ENCODE results near the gene MTOR. TPM values are rescaled to one million over a fixed set of nuclear protein-coding genes. Genes with fewer than 3 reads are reported as not detected.

Gene MTOR
- total and polyA plus RNA-seq, 2 donors (not counting 1 experiment from before 2014, with no cell fraction given): 30.7 to 50.7 TPM

- H3K4me1 ChIP-seq (ENCODE audit: control insufficient read depth in 2 of 2, insufficient read depth in 2 of 2, low read length in 2 of 2): no peaks in the 10 kb centered on the region
- DNase-seq: no peak
- no peaks in the 10 kb centered on the region for H3K79me2 ChIP-seq (ENCODE audit: control insufficient read depth, insufficient read depth, low read length)
- CTCF ChIA-PET: no interaction called here
- no peak overlapping the region for H3K4me3 ChIP-seq (ENCODE audit: control extremely low read depth in 1 of 5, extremely low read depth in 1 of 5, insufficient read depth in 1 of 5, low read depth in 2 of 5, low read length in 4 of 5)
- no peak overlapping the region for H3K4me3 Mint-ChIP-seq
- no peaks in the 10 kb centered on the region for H3K4me1 Mint-ChIP-seq
- no peak for TF ChIP-seq EZH2 (IDR thresholded peaks at IDR 0.05; ENCODE audit: borderline replicate concordance, insufficient read depth, low read depth, low read length, poor library complexity, severe bottlenecking)
- no peak overlapping the region for H3K27ac Mint-ChIP-seq
- no peak overlapping the region for H2AFZ ChIP-seq (ENCODE audit: insufficient read depth, low read depth, low read length, poor library complexity, severe bottlenecking)
- no peak for ATAC-seq (ENCODE audit: low read depth)
- intact Hi-C loops (cut with micrococcal nuclease): no loop called here
- H3K4me2 ChIP-seq (replicated peaks; ENCODE audit: low read depth, low read length, poor library complexity, severe bottlenecking): no peak overlapping the region
- no peaks in the 10 kb centered on the region for H3K27me3 ChIP-seq (replicated peaks in 1 of 4; ENCODE audit: control extremely low read depth in 1 of 4, control insufficient read depth in 3 of 4, insufficient read depth in 4 of 4, low read length in 3 of 4)
- 100% methylated on average over 2 of the region's 4 CpGs for WGBS (ENCODE audit: insufficient coverage)
- no peaks in the 10 kb centered on the region for H3K9me3 Mint-ChIP-seq (ENCODE audit: insufficient read depth)
- peaks cover 0 to 69% of the 10 kb centered on the region in 2 experiments for H3K36me3 ChIP-seq (replicated peaks in 1 of 2; ENCODE audit: control extremely low read depth in 1 of 2, control insufficient read depth in 1 of 2, extremely low read depth in 1 of 2, insufficient read depth in 2 of 2, low read length in 1 of 2)
- H3K27ac ChIP-seq (ENCODE audit: low read length in 2 of 2): no peak overlapping the region
- H3K9ac ChIP-seq (ENCODE audit: low read length): no peak overlapping the region
- H4K20me1 ChIP-seq (ENCODE audit: control insufficient read depth, insufficient read depth, low read length, poor library complexity, severe bottlenecking): no peaks in the 10 kb centered on the region
- POLR2A ChIA-PET: no interaction called here
- no peaks in the 10 kb centered on the region for H3K27me3 Mint-ChIP-seq
- no peaks in the 10 kb centered on the region for H3K9me3 ChIP-seq (ENCODE audit: control extremely low read depth in 1 of 3, control insufficient read depth in 2 of 3, insufficient read depth in 1 of 3, low read length in 2 of 3)
Measured at GRCh38 chr1:11142618-11143391, 119.5 kb downstream of the MTOR start.

DNA sequence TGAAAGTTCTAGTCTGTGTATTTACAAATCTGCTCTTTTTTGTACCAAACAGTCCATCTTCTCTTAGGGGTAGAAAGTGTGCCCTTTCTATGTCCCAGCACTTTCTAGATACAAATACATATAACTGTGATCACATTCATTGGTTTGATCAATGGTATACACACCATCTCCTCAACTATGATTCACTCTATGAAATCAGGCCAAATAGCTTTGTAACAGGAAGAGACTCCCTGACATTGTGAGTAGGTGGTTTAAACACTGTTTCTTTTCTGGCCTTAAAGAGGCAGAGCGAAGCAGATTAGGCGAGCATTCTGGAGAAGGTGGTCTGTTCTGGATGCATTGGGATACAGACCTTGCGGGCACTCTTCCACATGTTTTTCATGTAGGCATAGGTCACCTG lies 123.4 kb downstream of the MTOR start:
- Histone ChIP-seq H4K20me1 (ENCODE audit: control insufficient read depth, insufficient read depth, low read length, poor library complexity, severe bottlenecking) (no peaks in the 10 kb centered on the region), H3K27me3 (replicated peaks in 1 of 4; ENCODE audit: control extremely low read depth in 1 of 4, control insufficient read depth in 3 of 4, insufficient read depth in 4 of 4, low read length in 3 of 4) (no peaks in the 10 kb centered on the region), H3K4me3 (ENCODE audit: control extremely low read depth in 1 of 5, extremely low read depth in 1 of 5, insufficient read depth in 1 of 5, low read depth in 2 of 5, low read length in 4 of 5) (no peak overlapping the region), H3K79me2 (ENCODE audit: control insufficient read depth, insufficient read depth, low read length) (no peaks in the 10 kb centered on the region), H3K27ac (ENCODE audit: low read length in 2 of 2) (no peak overlapping the region), H3K4me2 (replicated peaks; ENCODE audit: low read depth, low read length, poor library complexity, severe bottlenecking) (no peak overlapping the region), H3K4me1 (ENCODE audit: control insufficient read depth in 2 of 2, insufficient read depth in 2 of 2, low read length in 2 of 2) (no peaks in the 10 kb centered on the region), H3K9ac (ENCODE audit: low read length) (no peak overlapping the region), H3K36me3 (replicated peaks in 1 of 2; ENCODE audit: control extremely low read depth in 1 of 2, control insufficient read depth in 1 of 2, extremely low read depth in 1 of 2, insufficient read depth in 2 of 2, low read length in 1 of 2) (peaks cover 2 to 57% of the 10 kb centered on the region in 2 experiments), H3K9me3 (ENCODE audit: control extremely low read depth in 1 of 3, control insufficient read depth in 2 of 3, insufficient read depth in 1 of 3, low read length in 2 of 3) (no peaks in the 10 kb centered on the region), H2AFZ (ENCODE audit: insufficient read depth, low read depth, low read length, poor library complexity, severe bottlenecking) (no peak overlapping the region)
- 100% methylated on average over 3 of the region's 3 CpGs for WGBS (ENCODE audit: insufficient coverage)
- ChIA-PET POLR2A (no interaction called here), CTCF (no interaction called here)
- H3K4me3 Mint-ChIP-seq: no peak overlapping the region
- TF ChIP-seq CTCF (IDR thresholded peaks at IDR 0.05) (no peak), EZH2 (IDR thresholded peaks at IDR 0.05; ENCODE audit: borderline replicate concordance, insufficient read depth, low read depth, low read length, poor library complexity, severe bottlenecking) (no peak)
- DNase-seq: no peak
- H3K27ac Mint-ChIP-seq: no peak overlapping the region
- ATAC-seq (ENCODE audit: low read depth): no peak
- no peaks in the 10 kb centered on the region for H3K4me1 Mint-ChIP-seq
- intact Hi-C loops (cut with micrococcal nuclease): no loop called here
- no peaks in the 10 kb centered on the region for H3K9me3 Mint-ChIP-seq (ENCODE audit: insufficient read depth)
- no peaks in the 10 kb centered on the region for H3K27me3 Mint-ChIP-seq
